Naive thymus-derived CD8-positive, alpha-beta T cell (primary cell): Measurements from ENCODE around the gene ABHD17A. TPM values are rescaled to one million over a fixed set of nuclear protein-coding genes. Genes with fewer than 3 reads are reported as not detected.

Experiments
- ATAC-seq, 2 donors: fragments of 150-1000 bp; cut with Tn5 transposase in 1 of 2; sonication (Bioruptor Pico), chemical (Tn5 transposase) in 1 of 2; 1 replicate in 1 of 2; 2 replicates in 1 of 2; pipeline ENCODE4 v1.10.0; 2021; ENCODE audit warnings: mild to moderate bottlenecking in 2 of 2, moderate library complexity in 2 of 2
- POLR2A ChIA-PET: fragments of 350-600 bp; sonication (Branson Sonifier 250); formaldehyde crosslinking; loops from one replicate; lab custom pipeline; 2021; ENCODE audit warnings: antibody characterized with exemption; lab: Charles Lee
- DNase-seq, 10 donors: peaks; one replicate each; pipeline versions ENCODE4 v3.0.0 to v3.0.0-alpha.2; 2020 to 2022
- H3K27ac Mint-ChIP-seq, 10 donors: one replicate each; pipeline ENCODE4 v1.8.0; 2020 to 2022; ENCODE audit warnings: mild to moderate bottlenecking in 10 of 10, mixed read lengths in 10 of 10, moderate library complexity in 4 of 10, inconsistent platforms in 1 of 10
- H3K27me3 Mint-ChIP-seq, 5 donors: one replicate each; pipeline ENCODE4 v1.8.0; 2021 to 2022; ENCODE audit warnings: mixed read lengths in 5 of 5
- H3K36me3 Mint-ChIP-seq, 3 donors: one replicate each; pipeline ENCODE4 v1.8.0; 2020 to 2022; ENCODE audit warnings: mixed read lengths in 3 of 3, mild to moderate bottlenecking in 2 of 3, inconsistent platforms in 1 of 3
- H3K4me1 Mint-ChIP-seq, 4 donors: one replicate each; pipeline ENCODE4 v1.8.0; 2021 to 2022; ENCODE audit warnings: mixed read lengths in 4 of 4
- H3K4me3 Mint-ChIP-seq, 10 donors: one replicate each; pipeline ENCODE4 v1.8.0; 2020 to 2022; ENCODE audit warnings: mild to moderate bottlenecking in 10 of 10, mixed read lengths in 10 of 10, moderate library complexity in 6 of 10, inconsistent platforms in 1 of 10
- H3K9me3 Mint-ChIP-seq, 9 donors: one replicate each; pipeline ENCODE4 v1.8.0; 2020 to 2022; ENCODE audit warnings: mixed read lengths in 9 of 9, mild to moderate bottlenecking in 3 of 9, inconsistent platforms in 1 of 9, moderate library complexity in 1 of 9
- polyA plus RNA-seq, 3 donors: library from polyadenylated mRNA; unstranded; fragments of 300-500 nt; fragmentation: Illumina TruSeq; gene quantifications; one replicate each; pipeline ENCODE4 v1.2.3, GENCODE V29; 2021
- total RNA-seq, 8 experiments: library from RNA in 2 of 8; stranded (reverse) in 2 of 8; gene quantifications; one replicate each; pipeline ENCODE4 v1.2.3 and lab custom pipeline; 2021 to 2026

The ABHD17A gene
- total and polyA plus RNA-seq, 5 experiments from 2014 or later = 106 to 207 (median 153) TPM

- Mint-ChIP-seq H3K27ac (peak overlapping the region in 9 of 10 donors; percentile 84 to 99 (median 97)), H3K4me1 (peaks cover 21 to 53% (median 52%) of the 10 kb centered on the region in 4 donors), H3K4me3 (peak overlapping the region; percentile 91 to 99 (median 94)), H3K36me3 (no peaks in the 10 kb centered on the region), H3K9me3 (peaks cover 0 to 2% (median 0%) of the 10 kb centered on the region in 9 donors), H3K27me3 (no peaks in the 10 kb centered on the region)
- DNase-seq (peak in 1 of 10 donors; percentile 63), ATAC-seq (no peak)
- POLR2A ChIA-PET = interaction anchor here (0.9 to 1.6 kb wide), 5 partner anchors 9 to 80 kb away, joined by 3 to 6 read pairs (median 3); partner anchors contain the start of gene CSNK1G2
Observed at GRCh38 chr19:1860821-1861598, 24.3 kb downstream of the ABHD17A start.

GRCh38 chr19:1860042-1860775 lies 25.1 kb downstream of the ABHD17A start:
- ATAC-seq (no peak), DNase-seq (peak in 9 of 10 donors; percentile 50 to 88 (median 73))
- peaks cover 0 to 2% (median 0%) of the 10 kb centered on the region in 9 donors for H3K9me3 Mint-ChIP-seq
- H3K27me3 Mint-ChIP-seq = no peaks in the 10 kb centered on the region
- POLR2A ChIA-PET = interaction anchor here (0.6 to 1.5 kb wide), 5 partner anchors 8 to 49 kb away, joined by 3 to 7 read pairs (median 4); no protein-coding TSS in a partner anchor
- no peaks in the 10 kb centered on the region for H3K36me3 Mint-ChIP-seq
- peaks cover 21 to 59% (median 53%) of the 10 kb centered on the region in 4 donors for H3K4me1 Mint-ChIP-seq
- peak overlapping the region in 8 of 10 donors; percentile 63 to 99 (median 96) for H3K27ac Mint-ChIP-seq
- H3K4me3 Mint-ChIP-seq = peak overlapping the region in 9 of 10 donors; percentile 7 to 99 (median 79)

GRCh38 chr19:1859331-1859781 lies 25.9 kb downstream of the ABHD17A start:
- no peaks in the 10 kb centered on the region for H3K27me3 Mint-ChIP-seq
- POLR2A ChIA-PET = interaction anchor here (4.9 kb wide), 1 partner anchor 23 kb away, joined by 35 read pairs; no protein-coding TSS in a partner anchor
- H3K9me3 Mint-ChIP-seq = peaks cover 0 to 2% (median 0%) of the 10 kb centered on the region in 9 donors
- peaks cover 23 to 65% (median 60%) of the 10 kb centered on the region in 4 donors for H3K4me1 Mint-ChIP-seq
- H3K36me3 Mint-ChIP-seq = no peaks in the 10 kb centered on the region
- peak overlapping the region in 9 of 10 donors; percentile 12 to 98 (median 56) for H3K4me3 Mint-ChIP-seq
- ATAC-seq = no peak
- DNase-seq = no peak
- peak overlapping the region; percentile 59 to 99 (median 92) for H3K27ac Mint-ChIP-seq

- Mint-ChIP-seq H3K36me3 (no peaks in the 10 kb centered on the region), H3K4me3 (peak overlapping the region; percentile 31 to 98 (median 56)), H3K27me3 (no peaks in the 10 kb centered on the region), H3K4me1 (peaks cover 23 to 67% (median 62%) of the 10 kb centered on the region in 4 donors), H3K9me3 (peaks cover 0 to 2% (median 0%) of the 10 kb centered on the region in 9 donors), H3K27ac (peak overlapping the region; percentile 29 to 99 (median 92))
- no peak for ATAC-seq
- DNase-seq = peak in 1 of 10 donors; percentile 29
- POLR2A ChIA-PET = interaction anchor here (0.5 to 4.9 kb wide), 7 partner anchors 10 to 229 kb away, joined by 3 to 35 read pairs (median 8); partner anchors contain the start of gene REXO1
Observed at GRCh38 chr19:1858412-1859081, 26.7 kb downstream of the ABHD17A start.

- ATAC-seq (no peak), DNase-seq (no peak)
- H3K27me3 Mint-ChIP-seq = no peaks in the 10 kb centered on the region
- H3K27ac Mint-ChIP-seq = peak overlapping the region; percentile 60 to 99 (median 91)
- H3K36me3 Mint-ChIP-seq = no peaks in the 10 kb centered on the region
- POLR2A ChIA-PET = interaction anchor here (0.5 to 4.9 kb wide), 10 partner anchors 9 to 589 kb away, joined by 3 to 35 read pairs (median 6); partner anchors contain the start of genes CIRBP and REXO1
- H3K9me3 Mint-ChIP-seq = peaks cover 0 to 2% (median 0%) of the 10 kb centered on the region in 9 donors
- H3K4me1 Mint-ChIP-seq = peaks cover 27 to 74% (median 70%) of the 10 kb centered on the region in 4 donors
- peak overlapping the region; percentile 57 to 98 (median 72) for H3K4me3 Mint-ChIP-seq
Observed at GRCh38 chr19:1857648-1858326, 27.5 kb downstream of the ABHD17A start.

GRCh38 chr19:1856698-1857603 lies 28.3 kb downstream of the ABHD17A start:
- peak overlapping the region; percentile 78 to 98 (median 85) for H3K4me3 Mint-ChIP-seq
- ATAC-seq (peak; percentile 26), DNase-seq (peak in 4 of 10 donors; percentile 41 to 54 (median 44))
- H3K4me1 Mint-ChIP-seq = peaks cover 24 to 74% (median 69%) of the 10 kb centered on the region in 4 donors
- H3K27me3 Mint-ChIP-seq = no peaks in the 10 kb centered on the region
- peaks cover 0 to 2% (median 0%) of the 10 kb centered on the region in 9 donors for H3K9me3 Mint-ChIP-seq
- no peaks in the 10 kb centered on the region for H3K36me3 Mint-ChIP-seq
- POLR2A ChIA-PET = interaction anchor here (0.6 to 4.9 kb wide), 15 partner anchors 8 to 588 kb away, joined by 3 to 35 read pairs (median 6); partner anchors contain the start of genes ABHD17A, CIRBP and REXO1
- H3K27ac Mint-ChIP-seq = peak overlapping the region in 9 of 10 donors; percentile 50 to 98 (median 92)

GRCh38 chr19:1856345-1856697 lies 29.0 kb downstream of the ABHD17A start:
- Mint-ChIP-seq H3K27ac (peak overlapping the region; percentile 84 to 98 (median 92)), H3K9me3 (peaks cover 0 to under 1% (median 0%) of the 10 kb centered on the region in 9 donors), H3K27me3 (no peaks in the 10 kb centered on the region), H3K36me3 (no peaks in the 10 kb centered on the region), H3K4me1 (peaks cover 20 to 70% (median 65%) of the 10 kb centered on the region in 4 donors), H3K4me3 (peak overlapping the region; percentile 78 to 98 (median 85))
- peak in 1 of 10 donors; percentile 21 for DNase-seq
- POLR2A ChIA-PET = interaction anchor here (0.7 to 4.9 kb wide), 12 partner anchors 8 to 587 kb away, joined by 3 to 35 read pairs (median 6); partner anchors contain the start of genes ABHD17A and CIRBP
- ATAC-seq = no peak

GRCh38 chr19:1855828-1856255 lies 29.5 kb downstream of the ABHD17A start:
- peak overlapping the region; percentile 84 to 98 (median 92) for H3K27ac Mint-ChIP-seq
- POLR2A ChIA-PET = interaction anchor here (0.6 to 4.9 kb wide), 12 partner anchors 9 to 538 kb away, joined by 3 to 35 read pairs (median 6); partner anchors contain the start of gene ABHD17A
- no peaks in the 10 kb centered on the region for H3K27me3 Mint-ChIP-seq
- H3K36me3 Mint-ChIP-seq = no peaks in the 10 kb centered on the region
- peak overlapping the region; percentile 78 to 98 (median 85) for H3K4me3 Mint-ChIP-seq
- H3K9me3 Mint-ChIP-seq = no peaks in the 10 kb centered on the region
- DNase-seq (peak in 4 of 10 donors; percentile 44 to 74 (median 52)), ATAC-seq (peak; percentile 4 to 22)
- H3K4me1 Mint-ChIP-seq = peaks cover 22 to 70% (median 65%) of the 10 kb centered on the region in 4 donors

- ATAC-seq (peak; percentile 49 to 54), DNase-seq (peak; percentile 65 to 92 (median 70))
- Mint-ChIP-seq H3K9me3 (no peaks in the 10 kb centered on the region), H3K36me3 (no peaks in the 10 kb centered on the region), H3K4me1 (peaks cover 24 to 70% (median 67%) of the 10 kb centered on the region in 4 donors), H3K4me3 (peak overlapping the region; percentile 78 to 98 (median 85)), H3K27ac (peak overlapping the region; percentile 84 to 98 (median 92)), H3K27me3 (no peaks in the 10 kb centered on the region)
- POLR2A ChIA-PET = interaction anchor here (0.6 to 4.9 kb wide), 12 partner anchors 9 to 295 kb away, joined by 3 to 35 read pairs (median 6); partner anchors contain the start of gene ABHD17A
Observed at GRCh38 chr19:1855040-1855827, 30.1 kb downstream of the ABHD17A start.
